ENCODE results near the gene METTL8.

The METTL8 gene

DNA sequence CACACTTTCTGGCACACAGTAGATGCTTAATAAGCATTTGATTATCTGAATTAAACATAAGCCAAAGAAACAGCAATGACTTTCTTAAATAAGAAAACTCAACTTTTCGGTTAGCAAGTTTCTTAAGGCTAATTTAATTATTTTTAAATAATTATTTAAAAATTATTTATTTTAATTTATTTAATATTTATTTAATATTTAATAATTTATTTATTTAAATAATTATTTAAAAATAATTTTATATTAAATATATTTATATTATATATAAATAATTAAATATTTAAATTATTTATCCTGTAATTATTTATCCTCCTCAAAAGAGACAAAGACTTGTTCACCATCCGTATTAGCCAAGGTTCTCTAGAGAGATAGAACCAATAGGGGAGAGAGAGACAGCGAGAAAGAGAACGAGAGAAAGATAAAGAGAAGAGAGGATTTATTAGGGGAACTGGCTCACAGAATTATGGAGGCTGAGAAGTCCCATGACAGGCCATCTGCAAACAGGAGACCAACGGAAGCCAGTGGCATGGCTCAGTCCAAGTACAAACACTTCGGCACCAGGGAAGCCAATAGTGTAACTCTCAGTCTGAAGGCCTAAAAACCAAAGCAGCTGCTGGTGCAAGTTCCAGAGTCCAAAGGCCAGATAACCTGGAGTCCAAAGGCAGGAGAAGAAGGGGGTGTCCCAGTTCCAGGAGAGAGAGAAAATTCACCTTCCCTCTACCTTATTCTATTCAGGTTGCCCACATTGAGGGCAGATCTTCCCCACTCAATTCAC, 125.3 kb downstream of the METTL8 start:
- no peak for DNase-seq

- no peak for DNase-seq
These were observed 126.2 kb downstream of the METTL8 start for GRCh38 chr2:171307560-171307959.

GRCh38 chr2:171297956-171298355, 135.8 kb downstream of the METTL8 start:
- no peak for DNase-seq

DNA sequence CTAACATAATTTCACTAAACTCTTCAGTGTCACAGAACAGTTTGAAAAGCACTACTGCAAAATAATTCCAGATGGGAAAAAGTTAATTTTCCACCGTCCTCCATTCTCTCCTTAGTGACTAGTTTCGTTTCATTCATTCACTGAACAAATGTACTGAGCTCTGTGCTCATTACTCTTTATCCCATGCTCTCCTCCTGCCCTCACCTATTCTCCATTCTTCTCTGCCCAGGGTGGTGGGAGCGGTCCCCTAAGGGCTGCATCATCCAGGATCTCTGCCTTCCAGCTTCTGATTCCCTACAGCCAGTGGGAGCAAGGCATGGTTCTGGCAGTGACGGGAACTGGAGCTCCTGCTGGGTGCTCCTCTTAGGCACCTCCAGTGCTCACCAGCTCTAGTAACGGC, 139.2 kb downstream of the METTL8 start:
- no peak for DNase-seq

DNA sequence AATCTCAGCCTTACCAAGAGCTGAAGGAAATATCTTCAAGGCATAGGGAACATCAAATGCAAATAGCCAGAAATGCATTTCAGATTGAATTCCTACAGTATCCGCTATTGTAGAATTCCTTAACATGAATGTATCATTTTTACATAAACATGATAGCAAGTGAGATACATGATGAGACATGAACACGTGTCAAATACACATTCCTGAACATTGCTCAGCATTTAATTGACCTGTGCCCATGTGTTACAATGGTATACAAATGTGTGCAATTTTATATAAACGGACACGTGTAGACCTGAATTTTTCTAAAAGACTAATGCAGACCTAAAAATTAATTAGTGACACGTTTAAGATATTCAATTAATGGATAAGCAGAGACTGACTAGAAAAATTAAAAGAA, 140.1 kb downstream of the METTL8 start:
- DNase-seq, result no peak

GRCh38 chr2:171289991-171290390, 143.8 kb downstream of the METTL8 start:
- no peak for DNase-seq

DNA sequence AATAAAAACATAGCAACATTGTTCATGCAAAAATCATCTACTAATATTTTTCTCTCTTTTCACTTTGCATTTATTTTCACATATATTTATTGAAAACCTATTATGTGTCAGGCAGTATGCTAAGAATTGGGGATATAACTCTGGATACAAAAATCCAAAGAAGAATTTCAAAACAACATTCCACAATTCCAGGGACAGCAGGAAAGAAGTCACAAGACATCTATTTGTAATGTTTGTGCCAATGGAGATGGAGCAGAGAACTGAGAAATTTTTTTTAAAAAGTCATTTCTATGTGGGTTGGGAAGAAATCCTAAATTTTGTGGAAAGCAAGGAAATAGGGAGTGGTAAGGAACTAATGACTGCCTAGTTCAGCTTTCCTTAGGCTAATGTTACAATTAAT, 144.5 kb downstream of the METTL8 start:
- no peak for DNase-seq

DNA sequence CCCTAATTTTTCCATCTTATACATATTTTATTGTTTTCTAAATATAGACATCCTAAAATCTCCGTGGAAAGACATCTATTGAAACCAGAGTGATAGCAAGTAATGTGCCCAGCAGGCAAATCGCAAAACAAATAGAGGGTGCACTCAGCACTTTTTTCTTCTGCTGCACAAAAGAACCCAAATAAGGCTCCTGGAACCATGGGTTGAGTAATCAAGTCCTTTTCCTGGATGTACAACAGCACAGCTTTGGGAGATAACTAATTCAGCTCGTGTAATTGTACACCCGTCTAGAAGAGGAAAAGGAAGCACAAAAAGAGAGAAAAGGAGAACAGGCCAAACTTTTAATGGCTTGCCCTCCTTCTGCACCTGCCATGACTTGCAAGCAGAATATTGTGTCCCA, 146.2 kb downstream of the METTL8 start:
- no peak for DNase-seq

DNA sequence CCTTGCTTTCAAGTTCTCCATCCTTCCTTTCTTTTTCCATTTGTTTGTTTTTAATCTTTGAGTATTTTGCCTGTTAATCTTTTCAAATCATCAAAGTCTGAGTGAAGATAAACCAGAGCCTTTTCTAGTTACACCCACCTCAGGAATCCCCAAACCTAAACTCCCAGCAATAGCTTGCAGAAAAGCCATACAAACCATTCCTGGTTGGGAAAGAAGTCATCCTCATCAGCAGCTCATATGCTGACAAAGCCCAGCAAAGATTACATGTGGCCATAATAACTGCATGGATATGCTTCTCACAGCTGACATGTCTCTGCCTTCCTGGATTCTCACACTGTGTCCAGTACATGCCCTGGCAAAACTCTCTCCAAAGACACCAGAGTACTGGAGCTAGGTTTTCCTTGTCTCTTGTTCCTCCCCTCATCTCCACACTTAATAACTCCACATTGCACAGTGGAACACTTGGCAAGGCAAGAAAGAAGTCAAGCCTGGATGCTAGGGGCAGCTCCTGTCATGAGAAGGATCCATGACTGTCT, 146.7 kb downstream of the METTL8 start:
- no peak for DNase-seq

GRCh38 chr2:171281110-171281509, 152.7 kb downstream of the METTL8 start:
- no peak for DNase-seq

- no peak for DNase-seq
These were observed 153.6 kb downstream of the METTL8 start for GRCh38 chr2:171279983-171280790.

DNA sequence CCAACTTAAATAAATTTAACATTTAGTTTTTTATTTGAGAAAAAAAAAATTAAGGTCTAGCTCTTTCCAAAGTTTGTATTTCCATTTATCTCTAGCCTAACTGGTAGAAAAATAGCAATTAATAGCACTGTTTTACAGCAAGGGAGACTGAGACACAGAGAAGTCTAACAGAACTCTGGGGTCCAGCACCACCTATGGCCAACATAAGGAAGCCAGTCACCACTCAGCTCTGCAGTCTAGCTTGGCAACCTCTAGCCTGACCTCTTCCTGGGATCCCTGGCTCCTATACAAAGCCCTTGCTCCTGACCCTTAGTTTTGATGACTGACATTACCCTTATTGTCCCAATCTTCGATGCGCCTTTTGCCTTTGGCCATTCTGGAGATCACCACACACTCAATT, 159.0 kb downstream of the METTL8 start:
- DNase-seq, result no peak

- no peak for DNase-seq
These were observed 161.8 kb downstream of the METTL8 start for GRCh38 chr2:171271971-171272436.

DNA sequence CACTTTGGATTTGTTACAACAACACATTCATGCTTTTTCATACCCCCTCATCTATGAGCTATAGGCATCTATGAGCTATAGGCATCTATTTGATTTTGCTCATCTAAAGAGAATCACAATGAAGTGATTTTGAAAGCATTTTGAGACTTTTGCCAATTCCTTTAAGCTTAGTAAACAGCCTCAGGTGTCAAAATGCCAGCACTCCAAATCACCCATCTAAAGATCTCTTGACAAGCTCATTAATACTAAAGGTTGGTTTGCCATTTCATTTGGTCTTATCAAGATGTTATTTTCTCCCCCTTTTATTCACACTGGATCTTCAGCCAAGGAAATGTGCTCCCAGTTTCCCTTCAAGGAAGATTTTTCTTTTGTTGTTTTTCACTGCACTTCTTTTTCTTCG, 162.4 kb downstream of the METTL8 start:
- no peak for DNase-seq

GRCh38 chr2:171267855-171268629, 165.7 kb downstream of the METTL8 start:
- no peak for DNase-seq

All from activated CD4-positive, alpha-beta T cell treated with anti-CD3 and anti-CD28 coated beads for 4 hours (primary cell).